Activated CD4-positive, alpha-beta T cell treated with anti-CD3 and anti-CD28 coated beads, Interleukin-10, Interleukin-2, amounts not matched to agents 100 ng/mL and 50 ng/mL, durations not matched to agents 16 hours and 8 hours (primary cell): Measurements from ENCODE around the gene GUCA1A.
"Not testable (repeated sequence)": the region's sequence is repeated elsewhere in the genome, so short reads cannot be mapped to it uniquely, and the experiment has no call there.

Experiments
- DNase-seq: peaks from one replicate; pipeline ENCODE4 v3.0.0-alpha.2; 2020

GUCA1A gene

DNA sequence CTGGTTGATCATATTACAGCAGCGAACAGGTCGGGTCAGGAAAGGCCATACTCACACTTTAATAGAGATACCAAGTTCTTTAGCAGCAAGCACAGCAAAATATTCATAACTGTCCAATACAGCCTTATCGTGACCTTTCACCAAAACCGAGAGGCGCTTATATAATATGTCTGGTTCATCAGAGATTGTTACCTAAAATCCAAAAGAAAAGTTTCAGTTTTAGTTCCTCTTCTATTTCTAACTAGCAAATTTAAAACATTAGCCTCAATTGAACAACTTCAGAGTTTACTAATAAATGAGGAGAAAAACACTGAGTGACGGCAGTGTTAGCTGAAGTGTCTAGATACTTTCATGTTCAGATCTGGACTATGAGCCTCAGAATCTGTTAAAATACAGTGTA is 38.6 kb downstream of the GUCA1A start:
- no peak for DNase-seq

DNA sequence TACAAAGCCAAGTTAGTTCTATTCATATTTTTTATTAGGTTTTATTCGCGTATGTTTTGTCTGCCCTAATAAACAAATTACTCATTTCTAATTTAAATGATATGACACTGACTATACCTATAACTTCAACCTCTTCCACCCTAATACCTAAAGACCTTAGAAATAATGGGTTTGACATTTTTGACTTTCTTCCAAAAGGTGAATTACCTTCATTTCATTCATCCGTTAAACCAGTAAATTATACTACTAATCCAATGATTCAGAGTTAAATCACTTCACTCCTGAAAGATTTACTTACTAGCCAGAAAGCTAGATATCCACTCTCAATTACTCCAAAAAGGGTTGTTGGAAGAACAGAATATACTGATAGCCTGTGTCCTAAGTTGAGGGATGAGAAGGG is 39.3 kb downstream of the GUCA1A start:
- no peak for DNase-seq

DNA sequence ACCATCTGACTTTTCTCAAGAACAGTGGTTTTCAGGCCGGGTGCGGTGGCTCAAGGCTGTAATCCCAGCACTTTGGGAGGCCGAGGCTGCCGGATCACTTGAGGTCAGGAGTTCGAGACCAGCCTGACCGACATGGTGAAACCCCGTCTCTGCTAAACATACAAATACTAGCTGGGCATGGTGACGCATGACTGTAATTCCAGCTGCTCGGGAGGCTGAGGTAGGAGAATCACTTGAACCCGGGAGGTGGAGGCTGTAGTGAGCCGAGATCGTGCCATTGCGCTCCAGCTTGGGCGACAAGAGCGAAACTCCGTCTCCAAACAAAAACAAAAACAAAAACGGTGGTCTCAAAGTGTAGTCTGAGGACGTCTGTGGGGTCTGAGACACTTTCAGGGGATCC is 43.3 kb downstream of the GUCA1A start:
- not testable (repeated sequence) for DNase-seq

DNA sequence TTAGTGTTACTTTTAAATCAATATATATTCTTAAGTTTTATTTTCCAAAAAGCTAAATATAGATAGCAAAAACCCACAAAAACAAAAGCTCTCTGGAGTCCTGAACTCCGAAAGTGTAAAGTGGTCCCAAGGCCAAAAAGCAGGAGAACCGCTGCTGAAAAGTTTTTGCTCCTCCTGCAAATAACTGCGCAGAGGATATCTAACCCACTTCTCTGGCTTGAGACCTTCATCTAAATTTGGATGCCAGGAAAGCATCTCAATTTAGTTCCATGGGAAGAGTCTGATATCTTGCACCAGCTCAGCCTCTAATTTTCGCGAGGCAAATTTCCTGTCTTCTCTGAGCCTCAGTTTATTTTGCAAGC is 44.0 kb downstream of the GUCA1A start:
- DNase-seq, result no peak

DNA sequence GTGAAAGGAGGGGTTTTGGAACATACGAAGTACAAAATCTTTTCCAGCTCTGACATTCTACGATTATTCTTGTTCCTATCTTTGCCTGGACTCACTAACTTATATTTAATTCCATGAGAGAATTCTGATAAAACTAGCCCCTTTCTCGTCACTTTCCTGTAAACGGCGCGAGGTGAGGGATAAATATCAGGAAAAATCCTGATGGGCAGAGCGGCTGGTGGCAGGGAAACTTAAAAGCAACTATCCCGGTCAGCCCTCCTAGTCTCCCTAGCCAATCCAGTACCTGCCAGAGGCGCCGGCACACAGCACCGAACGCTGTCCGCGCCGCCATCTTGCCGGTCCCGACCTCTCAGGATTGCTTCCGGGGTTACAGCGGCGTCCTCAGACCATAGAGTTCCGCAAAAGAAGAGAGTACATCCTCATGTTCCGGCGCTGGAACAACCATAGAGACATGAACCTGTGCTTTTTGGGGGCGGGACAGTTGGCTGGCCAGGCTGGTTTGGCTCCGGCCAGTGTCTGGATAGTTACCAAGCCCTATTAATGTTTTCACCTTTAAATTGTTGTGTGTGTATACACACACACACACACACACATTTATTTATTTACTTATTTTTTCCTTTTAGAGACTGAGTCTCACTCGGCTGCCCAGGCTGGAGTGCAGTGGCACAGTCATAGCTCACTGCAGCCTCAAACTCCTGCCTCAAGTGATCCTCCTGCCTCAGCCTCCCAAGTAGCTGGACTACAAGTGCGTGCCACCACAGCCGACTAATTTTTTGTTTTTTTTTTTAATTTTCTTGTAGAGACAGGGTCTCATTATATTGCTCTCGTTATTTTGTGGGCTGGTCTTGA is 44.6 kb downstream of the GUCA1A start, which contains the start of gene MRPS10:
TSS of gene MRPS10 (minus strand) at position 343 of the 849 bp plus-strand sequence. CDS start at position 331, 12 bp downstream.
- DNase-seq, result peak; percentile 96

DNA sequence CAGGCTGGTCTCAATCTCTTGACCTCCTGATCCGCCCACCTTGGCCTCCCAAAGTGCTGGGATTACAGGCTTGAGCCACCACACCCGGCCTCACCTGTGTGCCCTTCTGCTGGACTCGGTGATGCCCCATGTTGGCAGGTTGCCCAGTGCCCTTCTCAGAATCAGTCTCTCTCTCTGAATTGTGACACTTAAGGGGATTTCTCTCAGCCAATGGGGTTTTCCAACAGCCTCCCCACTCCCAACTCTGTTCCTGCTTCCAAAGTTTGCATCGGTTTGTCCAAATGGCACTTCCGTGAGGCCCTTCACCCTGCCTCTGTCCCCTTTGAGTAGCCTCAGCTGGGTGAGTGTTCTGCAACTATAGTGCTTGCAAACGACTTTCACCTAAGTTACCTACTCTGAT is 47.6 kb downstream of the GUCA1A start:
- no peak for DNase-seq

DNA sequence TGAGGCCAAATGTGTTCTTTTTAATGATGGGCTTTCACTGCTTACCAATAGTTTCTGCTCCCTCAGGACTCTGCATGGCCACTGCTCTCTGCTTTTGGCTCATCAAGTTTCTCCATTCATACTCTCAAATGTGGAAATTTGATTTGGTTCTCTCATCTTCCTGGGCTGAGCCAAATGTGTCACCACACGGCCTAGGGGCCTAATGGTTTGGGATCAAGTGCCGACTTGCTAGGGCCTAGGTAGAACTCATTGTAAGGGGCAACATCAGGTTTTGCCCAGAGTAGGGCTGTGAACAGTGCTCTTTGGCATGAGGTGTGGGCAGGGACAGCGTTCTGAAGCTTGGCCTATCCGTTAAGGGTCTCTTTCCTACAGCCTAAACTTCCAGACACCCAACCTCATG is 48.4 kb downstream of the GUCA1A start:
- DNase-seq, result no peak

DNA sequence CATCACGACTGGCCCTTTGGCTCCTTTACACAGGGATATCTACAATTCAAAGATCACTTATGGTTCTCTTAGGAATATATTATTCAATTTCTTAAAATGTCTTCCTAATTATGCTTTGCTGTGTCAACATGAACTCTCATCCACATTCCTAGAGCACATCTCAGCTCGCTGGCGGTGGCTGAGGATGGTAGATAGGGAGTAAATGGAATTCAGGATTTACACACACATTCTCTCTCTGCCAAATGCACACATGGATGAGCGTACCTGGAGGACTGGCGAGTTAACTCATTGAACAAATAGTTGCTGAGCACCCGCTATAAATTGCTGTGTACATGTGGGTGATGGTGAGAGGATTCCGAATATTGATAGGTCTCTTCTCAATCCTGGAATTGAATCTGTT is 49.3 kb downstream of the GUCA1A start:
- DNase-seq, result no peak

DNA sequence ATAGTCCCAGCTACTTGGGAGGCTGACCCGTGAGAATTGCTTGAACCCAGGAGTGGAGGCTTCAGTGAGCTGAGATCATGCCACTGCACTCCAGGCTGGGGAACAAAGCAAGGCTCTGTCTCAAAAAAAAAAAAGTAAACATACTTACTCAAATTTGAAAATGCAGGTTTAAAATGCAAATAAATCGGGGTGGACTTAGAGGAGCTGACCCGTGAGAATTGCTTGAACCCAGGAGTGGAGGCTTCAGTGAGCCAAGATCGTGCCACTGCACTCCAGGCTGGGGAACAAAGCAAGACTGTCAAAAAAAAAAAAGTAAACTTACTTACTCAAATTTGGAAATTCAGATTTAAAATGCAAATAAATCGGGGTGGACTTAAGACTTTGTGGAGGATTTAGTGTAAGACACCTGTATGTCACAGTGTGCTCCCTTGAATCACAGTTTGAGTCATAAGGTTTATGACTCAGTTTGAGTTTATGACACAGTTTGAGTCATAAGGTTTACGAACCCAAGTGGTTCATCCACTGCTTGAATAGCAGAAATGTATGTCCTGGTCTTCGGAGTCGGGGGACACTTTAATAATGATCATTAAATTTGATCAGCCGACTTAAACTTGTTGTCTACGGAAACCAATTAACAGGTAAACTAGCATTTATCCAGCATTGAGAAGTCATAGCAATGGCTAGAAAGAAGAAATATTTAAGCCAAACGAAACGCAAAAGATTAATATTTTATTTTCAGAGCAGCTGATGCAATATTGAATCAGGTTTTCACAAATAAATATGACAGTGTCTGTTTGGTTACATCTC is 51.3 kb downstream of the GUCA1A start:
- DNase-seq, result peak; percentile 93

DNA sequence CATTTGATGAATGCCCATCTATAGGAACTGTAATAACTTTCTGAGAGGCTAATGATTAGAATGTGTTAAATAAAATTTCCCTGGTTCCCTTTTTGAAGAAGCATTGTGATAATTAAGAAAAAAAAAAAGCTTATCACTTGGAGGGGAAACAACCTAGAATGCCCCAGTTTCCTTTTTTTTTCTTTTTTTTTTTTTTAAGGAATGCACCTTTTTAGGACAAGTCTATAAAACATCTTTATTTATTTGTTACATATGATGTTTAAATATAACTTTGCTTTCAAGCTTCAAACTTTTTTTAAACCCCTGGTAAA is 51.8 kb downstream of the GUCA1A start:
- no peak for DNase-seq

DNA sequence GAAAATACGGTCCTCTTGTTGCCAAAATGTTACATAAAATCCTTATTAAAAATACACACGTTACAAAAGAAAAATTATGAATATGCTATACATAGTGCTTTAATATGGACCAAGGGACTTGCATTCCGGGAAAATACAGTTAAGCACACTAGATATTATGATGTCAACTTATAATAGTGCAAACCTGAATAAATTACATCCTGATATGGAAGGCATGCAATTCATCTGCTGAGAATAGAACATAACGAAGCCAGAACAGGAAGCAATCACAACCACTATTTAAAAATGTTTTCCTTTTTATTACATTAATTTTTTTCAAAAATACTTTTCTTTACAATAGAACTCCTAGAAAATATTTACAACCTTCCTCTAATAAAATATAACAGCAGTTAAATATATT is 52.3 kb downstream of the GUCA1A start:
- no peak for DNase-seq

DNA sequence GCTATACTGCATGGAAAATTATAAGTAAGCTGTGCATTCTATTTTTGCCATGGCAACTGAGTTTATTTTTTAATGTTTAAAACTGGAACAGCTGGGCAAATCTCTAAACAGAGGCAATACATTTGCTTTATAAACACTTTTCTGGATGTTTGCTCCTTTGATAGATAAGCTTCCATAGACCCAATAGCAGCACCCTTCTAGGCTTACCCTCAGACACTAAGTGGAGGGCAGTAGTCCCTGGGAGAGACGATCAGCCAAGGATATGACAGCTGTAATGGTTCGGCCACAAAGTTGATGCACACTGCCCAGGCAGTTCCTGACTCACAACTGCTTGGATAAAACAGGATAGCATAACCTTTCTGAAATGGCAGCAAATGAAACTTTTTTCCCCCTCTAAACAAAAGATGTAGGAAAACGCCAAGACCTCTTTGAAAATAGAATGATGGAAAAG is 53.0 kb downstream of the GUCA1A start:
- DNase-seq, result no peak

DNA sequence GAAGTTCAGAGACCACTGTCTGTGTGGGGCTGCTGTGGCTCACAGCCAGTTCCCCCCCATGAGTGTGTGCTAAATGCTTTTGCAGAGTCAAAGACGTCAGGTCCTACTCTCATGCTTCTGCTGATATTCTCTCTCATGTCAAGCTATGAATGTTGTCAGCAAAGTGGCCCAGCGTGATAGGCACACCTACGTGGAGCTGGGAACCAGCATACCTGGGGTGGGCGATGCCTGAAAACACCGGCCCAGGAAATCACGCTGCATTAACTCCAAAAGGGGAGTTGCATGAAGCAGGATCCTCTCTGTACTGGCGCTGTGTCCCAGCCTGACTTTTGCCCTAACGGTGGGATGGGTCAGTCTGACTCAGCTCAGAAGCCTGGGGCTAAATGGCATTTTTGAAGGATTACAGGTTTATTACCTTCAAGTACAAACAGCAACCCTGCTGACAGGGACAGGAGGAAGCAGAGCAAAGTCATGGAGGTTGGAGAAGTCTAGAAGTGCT is 53.5 kb downstream of the GUCA1A start:
- no peak for DNase-seq

DNA sequence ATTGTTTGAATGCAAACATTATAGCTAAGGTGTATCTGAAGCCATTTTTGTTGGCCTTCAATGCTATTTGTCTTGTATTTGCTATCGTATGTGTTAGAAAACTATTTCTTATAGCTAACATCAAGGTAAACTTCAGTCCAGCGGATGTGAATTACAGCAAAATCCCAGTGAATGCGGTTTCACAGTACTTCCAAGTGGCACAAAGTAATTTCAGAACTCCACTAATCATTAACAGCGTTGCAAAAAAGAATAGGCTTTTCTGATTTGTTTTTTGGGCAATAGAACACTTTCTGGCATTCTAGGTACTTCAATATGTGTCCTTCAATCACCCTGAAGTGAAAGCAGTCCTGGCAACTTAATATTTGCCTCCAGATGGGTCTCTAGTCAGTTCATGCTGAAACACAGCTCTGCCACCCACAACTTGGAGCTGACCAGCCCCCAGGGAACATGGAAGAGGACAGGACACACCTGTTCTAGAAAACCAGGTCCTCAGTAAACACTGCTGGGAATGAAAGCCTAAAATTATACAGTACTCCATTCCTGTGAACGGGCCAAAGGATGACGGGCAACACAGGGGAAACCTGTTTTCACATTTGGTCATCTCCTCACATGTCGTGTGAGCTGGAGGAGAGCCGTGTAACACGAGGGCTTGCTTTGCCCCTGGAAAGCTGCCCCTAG is 54.1 kb downstream of the GUCA1A start:
- no peak for DNase-seq

DNA sequence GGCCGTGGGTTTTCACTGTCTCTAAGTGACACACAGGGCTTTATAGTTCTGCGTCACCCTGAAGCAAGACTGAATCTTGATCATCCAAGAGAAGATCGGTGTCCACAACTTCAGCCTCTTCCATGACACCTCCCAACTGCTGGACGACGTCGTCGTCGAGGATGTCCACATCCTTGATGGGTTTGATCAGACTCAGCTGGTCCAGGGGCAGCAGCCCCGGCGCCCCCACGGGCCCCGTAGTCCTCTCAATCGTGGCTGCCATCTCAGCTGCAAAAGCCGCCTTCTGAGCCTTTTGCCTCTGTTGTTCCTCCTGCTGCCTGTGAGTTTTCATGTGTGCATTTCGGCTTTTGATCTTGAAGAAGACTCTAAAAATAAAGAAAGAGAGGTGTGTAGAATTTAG is 55.1 kb downstream of the GUCA1A start:
- no peak for DNase-seq
